Panc1 (cell line): Measurements from ENCODE around the gene ZNF622. TPM values are rescaled to one million over a fixed set of nuclear protein-coding genes. Genes with fewer than 3 reads are reported as not detected.

ENCODE experiments used
- ATAC-seq: fragments of 200-7000 bp; cut with Tn5 transposase; 2 replicates; pipeline ENCODE4 v1.9.1; 2020; ENCODE audit warnings: mild to moderate bottlenecking, moderate library complexity
- BruUV-seq: library from RNA; stranded (reverse); fragments of 400-500 nt; replicated peaks from 2 replicates; lab custom pipeline; 2021; lab: Mats Ljungman, UMichigan
- CTCF ChIA-PET: fragments of 300-600 bp; sonication (Branson Sonifier 250); formaldehyde crosslinking; loops from one replicate; lab custom pipeline; 2022; ENCODE audit warnings: antibody characterized with exemption; lab: Charles Lee
- POLR2A ChIA-PET: fragments of 300-600 bp; sonication (Branson Sonifier 250); formaldehyde crosslinking; loops from one replicate; lab custom pipeline; 2022; ENCODE audit warnings: antibody characterized with exemption; lab: Charles Lee
- DNase-seq: peaks from one replicate; pipeline ENCODE4 v3.0.0-alpha.2; 2010; ENCODE audit warnings: low read depth, low spot score
- H3K27ac ChIP-seq: 2 replicates; pipeline ENCODE4 v1.5.1; 2011; ENCODE audit warnings: mild to moderate bottlenecking, low read length, inconsistent platforms
- H3K27me3 ChIP-seq: fragments of 200-500 bp; sonication (Bioruptor generic); 2 replicates; pipeline ENCODE4 v1.6.0; 2014; ENCODE audit warnings: low read length, inconsistent platforms; ENCODE audit not compliant: control insufficient read depth, insufficient read depth
- H3K36me3 ChIP-seq: fragments of 200-500 bp; sonication (Bioruptor generic); 2 replicates; pipeline ENCODE4 v1.5.1; 2014; ENCODE audit warnings: inconsistent platforms, mild to moderate bottlenecking, low read length, moderate library complexity; ENCODE audit not compliant: control insufficient read depth, insufficient read depth
- H3K4me1 ChIP-seq: 2 replicates; pipeline ENCODE4 v1.5.1; 2011; ENCODE audit warnings: inconsistent platforms, mild to moderate bottlenecking, low read length, moderate library complexity; ENCODE audit not compliant: control insufficient read depth, insufficient read depth
- H3K4me3 ChIP-seq, 2 experiments: 2 replicates each; pipeline ENCODE4 v1.5.1; 2011 to 2012; ENCODE audit warnings: low read depth in 2 of 2, low read length in 2 of 2, mild to moderate bottlenecking in 2 of 2, inconsistent platforms in 1 of 2, moderate library complexity in 1 of 2
- H3K9me3 ChIP-seq: fragments of 200-500 bp; sonication (Bioruptor generic); 2 replicates; pipeline ENCODE4 v1.5.1; 2014; ENCODE audit warnings: low read depth, mild to moderate bottlenecking, inconsistent platforms, low read length, moderate library complexity; ENCODE audit not compliant: control insufficient read depth, insufficient read depth
- POLR2AphosphoS5 ChIP-seq: IDR thresholded peaks from 2 replicates; pipeline ENCODE4 v1.6.1; 2012; ENCODE audit warnings: mild to moderate bottlenecking, low read depth, low read length, moderate library complexity
- REST ChIP-seq, 2 experiments: IDR thresholded peaks; 2 replicates each; pipeline ENCODE4 v1.6.1; 2011 to 2012; ENCODE audit warnings: low read depth in 2 of 2, control low read depth in 1 of 2, low read length in 1 of 2, mild to moderate bottlenecking in 1 of 2, moderate library complexity in 1 of 2; ENCODE audit not compliant: insufficient read depth in 1 of 2
- SIN3A ChIP-seq: IDR thresholded peaks from 2 replicates; pipeline ENCODE4 v1.6.1; 2012; ENCODE audit warnings: low read depth, mild to moderate bottlenecking, low read length, moderate library complexity, borderline replicate concordance; ENCODE audit not compliant: insufficient read depth
- TCF7L2 ChIP-seq: IDR thresholded peaks from 2 replicates; pipeline ENCODE4 v1.6.1; 2011; ENCODE audit warnings: mild to moderate bottlenecking, low read depth, low read length, inconsistent platforms
- in situ Hi-C: cut with HindIII; loops from 2 replicates; pipeline ENCODE4 v1.10.0; 2016; ENCODE audit warnings: low sequenced_read_pairs, low pct_unique_long_range_greater_than_20kb
- intact Hi-C: fragments of 100-400 bp; cut with micrococcal nuclease; formaldehyde crosslinking; loops from one replicate; pipeline ENCODE4 v1.10.0; 2022; ENCODE audit not compliant: unreplicated experiment
- total RNA-seq: library from RNA; stranded (reverse); gene quantifications from one replicate; pipeline ENCODE4 v1.2.1, GENCODE V29; 2021; ENCODE audit not compliant: unreplicated experiment
- TF ChIP-seq, protein P1 (sequence below): fragments of 450-650 bp; IDR thresholded peaks from 2 replicates; pipeline ENCODE4 v1.5.1; 2017; ENCODE audit warnings: mild to moderate bottlenecking

ZNF622 gene
- total RNA-seq, 1 experiment from 2014 or later: 29.3 TPM

GRCh38 chr5:16489322-16489791 is 23.8 kb upstream of the ZNF622 start:
- DNase-seq: peak; percentile 70
- POLR2A ChIA-PET: no interaction called here
- CTCF ChIA-PET: interaction anchor here (0.6 to 1.4 kb wide), 2 partner anchors 63 to 441 kb away, joined by 3 read pairs; no protein-coding TSS in a partner anchor
- no peak overlapping the region for H3K4me3 ChIP-seq
- H3K27ac ChIP-seq: no peak overlapping the region
- H3K4me1 ChIP-seq: no peaks in the 10 kb centered on the region
- TF ChIP-seq, protein P1, sequence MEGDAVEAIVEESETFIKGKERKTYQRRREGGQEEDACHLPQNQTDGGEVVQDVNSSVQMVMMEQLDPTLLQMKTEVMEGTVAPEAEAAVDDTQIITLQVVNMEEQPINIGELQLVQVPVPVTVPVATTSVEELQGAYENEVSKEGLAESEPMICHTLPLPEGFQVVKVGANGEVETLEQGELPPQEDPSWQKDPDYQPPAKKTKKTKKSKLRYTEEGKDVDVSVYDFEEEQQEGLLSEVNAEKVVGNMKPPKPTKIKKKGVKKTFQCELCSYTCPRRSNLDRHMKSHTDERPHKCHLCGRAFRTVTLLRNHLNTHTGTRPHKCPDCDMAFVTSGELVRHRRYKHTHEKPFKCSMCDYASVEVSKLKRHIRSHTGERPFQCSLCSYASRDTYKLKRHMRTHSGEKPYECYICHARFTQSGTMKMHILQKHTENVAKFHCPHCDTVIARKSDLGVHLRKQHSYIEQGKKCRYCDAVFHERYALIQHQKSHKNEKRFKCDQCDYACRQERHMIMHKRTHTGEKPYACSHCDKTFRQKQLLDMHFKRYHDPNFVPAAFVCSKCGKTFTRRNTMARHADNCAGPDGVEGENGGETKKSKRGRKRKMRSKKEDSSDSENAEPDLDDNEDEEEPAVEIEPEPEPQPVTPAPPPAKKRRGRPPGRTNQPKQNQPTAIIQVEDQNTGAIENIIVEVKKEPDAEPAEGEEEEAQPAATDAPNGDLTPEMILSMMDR: peak; percentile 72; the same call in 1 of the 2 replicates
- no peak for TF ChIP-seq REST (IDR thresholded peaks at IDR 0.05; ENCODE audit: insufficient read depth in 1 of 2, low read depth in 2 of 2, low read length in 1 of 2)
- H3K36me3 ChIP-seq: no peaks in the 10 kb centered on the region
- peak; percentile 93 for ATAC-seq
- 0 out of 2 replicates have a peak, but pooled peaks cover 2% of the 10 kb centered on the region for H3K27me3 ChIP-seq
- H3K9me3 ChIP-seq: no peaks in the 10 kb centered on the region
- BruUV-seq: no TSS peak
- in situ Hi-C loops (no loop called here), intact Hi-C loops (loop anchor here (1.0 to 5.0 kb wide), 3 partner anchors 63 to 713 kb away; no protein-coding TSS in a partner anchor)

- intact Hi-C loops: loop anchor here (5.0 kb wide), 2 partner anchors 175 to 715 kb away; no protein-coding TSS in a partner anchor
- Histone ChIP-seq H3K27ac (no peak overlapping the region), H3K9me3 (no peaks in the 10 kb centered on the region), H3K36me3 (no peaks in the 10 kb centered on the region), H3K27me3 (peaks cover 4% of the 10 kb centered on the region; the same call in 1 of the 2 replicates), H3K4me3 (no peak overlapping the region), H3K4me1 (no peaks in the 10 kb centered on the region)
- BruUV-seq: no TSS peak
- no peak for DNase-seq
- ATAC-seq: no peak
- POLR2A ChIA-PET: no interaction called here
- CTCF ChIA-PET: no interaction called here
- TF ChIP-seq POLR2AphosphoS5 (no peak), TCF7L2 (no peak)
- in situ Hi-C loops: no loop called here
Measured at GRCh38 chr5:16487456-16487855, 21.9 kb upstream of the ZNF622 start.

GRCh38 chr5:16486711-16487111 is 21.1 kb upstream of the ZNF622 start:
- TF ChIP-seq, protein P1: no peak
- TF ChIP-seq POLR2AphosphoS5 (no peak), REST (IDR thresholded peaks at IDR 0.05; ENCODE audit: insufficient read depth in 1 of 2, low read depth in 2 of 2, low read length in 1 of 2) (no peak), TCF7L2 (no peak), SIN3A (no peak)
- Histone ChIP-seq H3K27me3 (peaks cover 7% of the 10 kb centered on the region; the same call in 1 of the 2 replicates), H3K27ac (no peak overlapping the region), H3K4me3 (no peak overlapping the region), H3K36me3 (no peaks in the 10 kb centered on the region), H3K9me3 (no peaks in the 10 kb centered on the region), H3K4me1 (no peaks in the 10 kb centered on the region)
- in situ Hi-C loops: no loop called here
- intact Hi-C loops: loop anchor here (5.0 kb wide), 2 partner anchors 176 to 716 kb away; no protein-coding TSS in a partner anchor
- no peak for DNase-seq
- ATAC-seq: no peak
- ChIA-PET CTCF (no interaction called here), POLR2A (no interaction called here)
- BruUV-seq: no TSS peak
